ENCODE results near the gene OXLD1.

DNA sequence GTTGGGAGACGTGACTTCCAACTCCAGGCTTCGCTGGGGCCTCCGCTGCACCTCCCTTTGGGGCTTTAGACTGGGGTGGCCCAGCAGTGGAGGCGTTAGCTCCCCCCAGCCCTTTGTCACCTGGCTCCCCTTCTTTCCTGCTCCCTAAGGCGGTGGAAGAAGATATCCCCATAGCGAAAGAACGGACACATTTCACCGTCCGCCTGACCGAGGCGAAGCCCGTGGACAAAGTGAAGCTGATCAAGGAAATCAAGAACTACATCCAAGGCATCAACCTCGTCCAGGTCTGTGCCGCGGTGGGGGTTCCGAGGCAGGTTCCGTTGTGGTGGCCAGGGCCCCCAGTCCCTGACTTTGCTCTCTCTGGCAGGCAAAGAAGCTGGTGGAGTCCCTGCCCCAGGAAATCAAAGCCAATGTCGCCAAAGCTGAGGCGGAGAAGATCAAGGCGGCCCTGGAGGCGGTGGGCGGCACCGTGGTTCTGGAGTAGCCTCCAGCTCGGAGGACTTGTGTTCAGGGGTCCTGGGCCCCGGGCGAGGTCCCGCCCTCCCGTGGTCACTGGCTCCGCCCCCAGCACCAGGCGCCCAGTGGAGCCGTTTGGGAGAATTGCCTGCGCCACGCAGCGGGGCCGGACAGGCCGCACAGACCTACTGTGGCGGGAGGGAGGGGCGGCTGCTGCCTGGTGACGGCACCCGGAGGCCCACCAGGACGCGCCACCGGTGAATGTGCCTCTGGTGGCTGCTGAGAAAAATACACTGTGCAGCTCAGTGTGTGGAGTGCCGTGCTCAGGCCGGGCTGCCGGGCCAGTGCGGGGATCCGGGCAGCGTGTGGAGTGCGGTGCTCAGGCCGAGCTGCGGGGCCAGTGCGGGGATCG is 40.6 kb upstream of the OXLD1 start:
- no peak for TF ChIP-seq SP1 (IDR thresholded peaks at IDR 0.05)
- TF ChIP-seq SUZ12 (IDR thresholded peaks at IDR 0.05), result no peak
- TF ChIP-seq NFRKB (IDR thresholded peaks at IDR 0.05), result no peak
- no peak for TF ChIP-seq FOXK2 (IDR thresholded peaks at IDR 0.05)
- TF ChIP-seq, protein P1, sequence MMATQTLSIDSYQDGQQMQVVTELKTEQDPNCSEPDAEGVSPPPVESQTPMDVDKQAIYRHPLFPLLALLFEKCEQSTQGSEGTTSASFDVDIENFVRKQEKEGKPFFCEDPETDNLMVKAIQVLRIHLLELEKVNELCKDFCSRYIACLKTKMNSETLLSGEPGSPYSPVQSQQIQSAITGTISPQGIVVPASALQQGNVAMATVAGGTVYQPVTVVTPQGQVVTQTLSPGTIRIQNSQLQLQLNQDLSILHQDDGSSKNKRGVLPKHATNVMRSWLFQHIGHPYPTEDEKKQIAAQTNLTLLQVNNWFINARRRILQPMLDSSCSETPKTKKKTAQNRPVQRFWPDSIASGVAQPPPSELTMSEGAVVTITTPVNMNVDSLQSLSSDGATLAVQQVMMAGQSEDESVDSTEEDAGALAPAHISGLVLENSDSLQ (IDR thresholded peaks at IDR 0.05), result no peak
- TF ChIP-seq FOXA1 (IDR thresholded peaks at IDR 0.05), result no peak
- TF ChIP-seq L3MBTL2 (conservative IDR thresholded peaks at IDR 0.05), result no peak
- TF ChIP-seq FOXM1 (IDR thresholded peaks at IDR 0.05; ENCODE audit: borderline replicate concordance), result no peak
- TF ChIP-seq ELF4 (IDR thresholded peaks at IDR 0.05), result no peak
- TF ChIP-seq HDGF (IDR thresholded peaks at IDR 0.05; ENCODE audit: borderline replicate concordance), result no peak

All from HEK293T (cell line).